ENCODE results near the gene CEMIP. TPM values are rescaled to one million over a fixed set of nuclear protein-coding genes. Genes with fewer than 3 reads are reported as not detected.

CEMIP gene
- total and polyA plus RNA-seq, 2 of the 8 experiments (the other 6 are each of a cell fraction or from before 2014, with no cell fraction given) = 0.11 to 0.60 TPM

- H2AFZ ChIP-seq (ENCODE audit: low read length) = no peak overlapping the region
- no peak overlapping the region for H3K27ac ChIP-seq (ENCODE audit: low read depth, low read length)
- H4K20me1 ChIP-seq (replicated peaks in 1 of 2; ENCODE audit: control insufficient read depth in 1 of 2, insufficient read depth in 2 of 2, low read length in 2 of 2) = no peaks in the 10 kb centered on the region
- H3K4me2 ChIP-seq (ENCODE audit: insufficient read depth in 1 of 2, low read depth in 2 of 2, low read length in 2 of 2) = no peak overlapping the region
- no peak overlapping the region for H2BK12ac ChIP-seq (ENCODE audit: low read depth, low read length)
- POLR2A ChIA-PET (ENCODE audit: partially characterized antibody) = no interaction called here
- H4K91ac ChIP-seq (replicated peaks; ENCODE audit: insufficient read length, low read length) = no peak overlapping the region
- WGBS, 2 experiments (ENCODE audit: extremely low coverage in 1 of 2, insufficient coverage in 1 of 2, insufficient read length in 1 of 2, insufficient replicate concordance in 2 of 2, low coverage in 1 of 2, low lambda C conversion rate in 2 of 2, missing lambda C conversion rate in 1 of 2) = 76% methylated on average over 2 of the region's 2 CpGs; no CpG with 5 or more reads in 1 of the 2 experiments
- H2BK120ac ChIP-seq (replicated peaks; ENCODE audit: low read depth, low read length) = no peak overlapping the region
- no peak overlapping the region for H2AK5ac ChIP-seq (ENCODE audit: low read depth, low read length)
- H3K4me1 ChIP-seq (replicated peaks in 1 of 4; ENCODE audit: control insufficient read depth in 3 of 4, insufficient read depth in 4 of 4, low read length in 3 of 4) = no peaks in the 10 kb centered on the region
- no peak for FAIRE-seq
- H3K23ac ChIP-seq (ENCODE audit: insufficient read length) = no peak overlapping the region
- no peak overlapping the region for H3K4me3 ChIP-seq (ENCODE audit: extremely low read depth in 1 of 4, insufficient read depth in 2 of 4, low read depth in 3 of 4, low read length in 4 of 4)
- no peak overlapping the region for H3K9ac ChIP-seq (replicated peaks in 1 of 4; ENCODE audit: extremely low read depth in 1 of 4, low read depth in 3 of 4, low read length in 3 of 4)
- no peak overlapping the region for H4K5ac ChIP-seq (ENCODE audit: insufficient read length, low read depth, low read length)
- no peak overlapping the region for H2BK15ac ChIP-seq (ENCODE audit: low read length)
- TF ChIP-seq CEBPB (IDR thresholded peaks at IDR 0.05; ENCODE audit: low read depth, low read length) = peak; percentile 20; the same call in 1 of the 2 replicates
- no peak for TF ChIP-seq NRF1 (IDR thresholded peaks at IDR 0.05; ENCODE audit: low read depth, low read length)
- H3K56ac ChIP-seq (replicated peaks; ENCODE audit: insufficient read length, low read depth, low read length) = no peak overlapping the region
- H3K18ac ChIP-seq (ENCODE audit: extremely low read depth, low read length) = no peak overlapping the region
- no peak overlapping the region for H3K14ac ChIP-seq (ENCODE audit: insufficient read length)
- 0 out of 8 replicates have a peak, but pooled peaks cover 0 to 3% (median 0%) of the 10 kb centered on the region in 4 experiments for H3K36me3 ChIP-seq (ENCODE audit: control insufficient read depth in 2 of 4, insufficient read depth in 4 of 4, low read length in 3 of 4)
- H2BK5ac ChIP-seq (ENCODE audit: low read depth, low read length) = no peak overlapping the region
- DNase-seq (ENCODE audit: low read depth in 1 of 2, low spot score in 2 of 2) = no peak
- H3K27me3 ChIP-seq (replicated peaks in 1 of 4; ENCODE audit: control insufficient read depth in 3 of 4, extremely low read depth in 1 of 4, insufficient read depth in 3 of 4, low read length in 3 of 4) = 0 out of 7 replicates have a peak, but pooled peaks cover 0 to 2% (median 0%) of the 10 kb centered on the region in 4 experiments
- H3K79me2 ChIP-seq (ENCODE audit: control insufficient read depth in 1 of 2, insufficient read depth in 2 of 2, low read length in 2 of 2) = no peaks in the 10 kb centered on the region
- H4K8ac ChIP-seq (ENCODE audit: extremely low read depth, insufficient read depth, low read length) = no peak overlapping the region
- H3K23me2 ChIP-seq (ENCODE audit: low read depth, low read length) = no peaks in the 10 kb centered on the region; the same call in 1 of the 2 replicates
- CTCF ChIA-PET (ENCODE audit: partially characterized antibody) = interaction anchor here (0.6 to 2.2 kb wide), 6 partner anchors 11 to 423 kb away, joined by 3 to 7 read pairs (median 4); no protein-coding TSS in a partner anchor
- H2BK20ac ChIP-seq (ENCODE audit: low read length) = no peak overlapping the region
- peaks cover 0 to 5% of the 10 kb centered on the region in 2 experiments; a peak in 1 of 4 replicates for H3K9me3 ChIP-seq (ENCODE audit: insufficient read depth in 2 of 2, low read depth in 1 of 2, low read length in 1 of 2)
- no peak overlapping the region for H3K4ac ChIP-seq (replicated peaks; ENCODE audit: insufficient read length, low read depth, low read length)
- no peaks in the 10 kb centered on the region for H3K79me1 ChIP-seq (ENCODE audit: low read depth, low read length)
These were observed 118.9 kb downstream of the CEMIP start for GRCh38 chr15:80898040-80898439.
